ENCODE data around the gene THRB.

The THRB gene

GRCh38 chr3:24338409-24339130 lies 156.1 kb downstream of the THRB start:
- H3K27me3 Mint-ChIP-seq (ENCODE audit: low read depth, poor library complexity) = no peaks in the 10 kb centered on the region
- H3K4me1 Mint-ChIP-seq = no peaks in the 10 kb centered on the region
- H3K27ac Mint-ChIP-seq = no peak overlapping the region
- H3K4me3 Mint-ChIP-seq = no peak overlapping the region
- TF ChIP-seq CTCF (IDR thresholded peaks at IDR 0.05) = no peak
- H3K36me3 Mint-ChIP-seq (ENCODE audit: low read depth) = no peaks in the 10 kb centered on the region
- no peak for DNase-seq
- no peaks in the 10 kb centered on the region for H3K9me3 Mint-ChIP-seq

DNA sequence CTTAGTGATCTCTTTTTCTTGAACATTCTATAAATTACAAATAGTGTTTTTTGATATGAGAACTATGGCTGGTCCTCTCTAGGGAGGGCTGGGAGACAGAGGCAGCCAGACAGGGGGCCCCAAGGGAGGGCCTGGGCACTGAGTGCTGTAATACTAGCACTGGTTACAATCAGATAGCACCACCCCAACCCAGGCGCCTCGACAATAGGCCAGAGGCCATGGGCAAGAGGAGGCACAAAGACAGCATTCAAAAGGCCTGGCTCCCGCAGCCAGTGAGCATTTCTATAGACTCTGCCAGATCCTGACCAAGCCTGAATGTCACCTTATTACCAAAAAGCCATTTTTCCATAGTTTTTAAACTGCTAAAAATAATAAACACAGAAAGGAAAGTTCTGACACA lies 158.5 kb downstream of the THRB start:
- H3K4me1 Mint-ChIP-seq = no peaks in the 10 kb centered on the region
- no peak for TF ChIP-seq CTCF (IDR thresholded peaks at IDR 0.05)
- H3K27me3 Mint-ChIP-seq (ENCODE audit: low read depth, poor library complexity) = no peaks in the 10 kb centered on the region
- H3K9me3 Mint-ChIP-seq = no peaks in the 10 kb centered on the region
- H3K36me3 Mint-ChIP-seq (ENCODE audit: low read depth) = no peaks in the 10 kb centered on the region
- no peak overlapping the region for H3K4me3 Mint-ChIP-seq
- no peak for DNase-seq
- H3K27ac Mint-ChIP-seq = no peak overlapping the region

- H3K36me3 Mint-ChIP-seq (ENCODE audit: low read depth) = no peaks in the 10 kb centered on the region
- DNase-seq = no peak
- no peak overlapping the region for H3K27ac Mint-ChIP-seq
- H3K4me1 Mint-ChIP-seq = no peaks in the 10 kb centered on the region
- TF ChIP-seq CTCF (IDR thresholded peaks at IDR 0.05) = no peak
- H3K4me3 Mint-ChIP-seq = no peak overlapping the region
- H3K27me3 Mint-ChIP-seq (ENCODE audit: low read depth, poor library complexity) = peaks cover 2% of the 10 kb centered on the region
- no peaks in the 10 kb centered on the region for H3K9me3 Mint-ChIP-seq
These were observed 162.6 kb downstream of the THRB start for GRCh38 chr3:24332092-24332491.

- Mint-ChIP-seq H3K36me3 (ENCODE audit: low read depth) (no peaks in the 10 kb centered on the region), H3K9me3 (no peaks in the 10 kb centered on the region), H3K27ac (no peak overlapping the region), H3K4me3 (no peak overlapping the region), H3K4me1 (no peaks in the 10 kb centered on the region), H3K27me3 (ENCODE audit: low read depth, poor library complexity) (peaks cover 8% of the 10 kb centered on the region)
- DNase-seq = no peak
- TF ChIP-seq CTCF (IDR thresholded peaks at IDR 0.05) = no peak
These were observed 171.4 kb downstream of the THRB start for GRCh38 chr3:24323272-24323671.

DNA sequence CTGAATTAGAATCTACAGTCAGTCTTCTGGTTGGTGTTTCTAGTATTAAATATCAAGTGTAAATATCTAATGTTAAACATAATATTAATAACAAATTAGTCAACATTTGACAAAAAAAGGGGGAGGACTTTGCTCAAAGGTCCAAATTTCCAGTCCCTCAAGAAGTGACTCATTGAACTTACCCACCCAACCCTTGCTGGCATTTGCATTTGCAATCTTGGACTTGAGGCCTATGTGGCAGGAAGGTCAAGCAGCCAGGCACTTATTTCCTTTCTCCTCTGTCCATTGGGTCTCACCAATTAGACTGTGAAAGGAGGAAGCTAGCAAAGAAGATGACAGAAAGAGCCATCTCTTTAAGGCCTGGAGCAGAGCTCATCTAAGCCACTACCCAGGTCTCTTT lies 174.0 kb downstream of the THRB start:
- no peaks in the 10 kb centered on the region for H3K9me3 Mint-ChIP-seq
- H3K27me3 Mint-ChIP-seq (ENCODE audit: low read depth, poor library complexity) = peaks cover 3% of the 10 kb centered on the region
- H3K4me3 Mint-ChIP-seq = no peak overlapping the region
- no peak for TF ChIP-seq CTCF (IDR thresholded peaks at IDR 0.05)
- H3K27ac Mint-ChIP-seq = no peak overlapping the region
- no peak for DNase-seq
- no peaks in the 10 kb centered on the region for H3K36me3 Mint-ChIP-seq (ENCODE audit: low read depth)
- H3K4me1 Mint-ChIP-seq = no peaks in the 10 kb centered on the region

GRCh38 chr3:24318677-24319287 lies 175.9 kb downstream of the THRB start:
- Mint-ChIP-seq H3K9me3 (no peaks in the 10 kb centered on the region), H3K4me3 (no peak overlapping the region), H3K27ac (no peak overlapping the region), H3K36me3 (ENCODE audit: low read depth) (no peaks in the 10 kb centered on the region), H3K4me1 (no peaks in the 10 kb centered on the region), H3K27me3 (ENCODE audit: low read depth, poor library complexity) (peaks cover 9% of the 10 kb centered on the region)
- DNase-seq = no peak
- TF ChIP-seq CTCF (IDR thresholded peaks at IDR 0.05) = no peak
